GM12878 (cell line): ENCODE results near the gene ZNF445. TPM values are rescaled to one million over a fixed set of nuclear protein-coding genes. Genes with fewer than 3 reads are reported as not detected.
A peak's percentile ranks its signal among the peaks of the same experiment; 100 is the strongest.

Source experiments
- ATAC-seq: fragments of 200-7000 bp; cut with Tn5 transposase; 3 replicates; pipeline ENCODE4 v1.9.1; 2020; ENCODE audit warnings: mild to moderate bottlenecking, moderate library complexity
- BruUV-seq: library from RNA; stranded (reverse); fragments of 400-500 nt; replicated peaks from 2 replicates; lab custom pipeline; 2021; lab: Mats Ljungman, UMichigan
- CTCF ChIA-PET: fragments of 300-600 bp; sonication (Branson Sonifier 250); formaldehyde crosslinking; extraction: SDS; loops from one replicate; lab custom pipeline; 2021; ENCODE audit warnings: inconsistent platforms; lab: Yijun Ruan, JAX
- POLR2A ChIA-PET: fragments of 350-600 bp; formaldehyde crosslinking; extraction: SDS; loops from one replicate; lab custom pipeline; 2021; ENCODE audit warnings: inconsistent platforms; lab: Charles Lee
- RAD21 ChIA-PET: fragments of 300-600 bp; sonication (Branson Sonifier 250); formaldehyde crosslinking; loops from one replicate; lab custom pipeline; 2023; ENCODE audit warnings: antibody characterized with exemption; ENCODE audit not compliant: unreplicated experiment; lab: Charles Lee
- SMC1A ChIA-PET: fragments of 300-600 bp; sonication (Branson Sonifier 250); formaldehyde crosslinking; loops from one replicate; lab custom pipeline; 2023; ENCODE audit not compliant: unreplicated experiment, uncharacterized antibody; lab: Charles Lee
- DNase-seq: peaks from one replicate; pipeline ENCODE4 v3.0.0-alpha.2; 2011; ENCODE audit warnings: low read depth, low spot score
- FAIRE-seq: peaks from 3 replicates; lab custom pipeline; 2011; peaks lifted over from hg19 to GRCh38; lab: Jason Lieb, UNC
- H2AFZ ChIP-seq: 2 replicates; pipeline ENCODE4 v1.6.0; 2011; ENCODE audit warnings: low read depth, low read length, control low read depth; ENCODE audit not compliant: control insufficient read depth
- H3K27ac ChIP-seq: 2 replicates; pipeline ENCODE4 v1.5.1; 2011; ENCODE audit warnings: control low read depth; ENCODE audit not compliant: control insufficient read depth, insufficient read depth
- H3K27me3 ChIP-seq, 2 experiments: replicated peaks in 1 of 2; 2 replicates each; pipeline versions ENCODE4 v1.6.0 to v1.6.1; 2011; ENCODE audit warnings: low read length in 1 of 2; ENCODE audit not compliant: control insufficient read depth in 2 of 2, insufficient read depth in 2 of 2
- H3K36me3 ChIP-seq, 2 experiments: 2 replicates each; pipeline ENCODE4 v1.5.1; 2011; ENCODE audit warnings: low read length in 1 of 2; ENCODE audit not compliant: control insufficient read depth in 2 of 2, insufficient read depth in 2 of 2
- H3K4me1 ChIP-seq: 2 replicates; pipeline ENCODE4 v1.6.1; 2011; ENCODE audit warnings: mild to moderate bottlenecking, low read length, moderate library complexity, mixed read lengths; ENCODE audit not compliant: control insufficient read depth, insufficient read depth
- H3K4me2 ChIP-seq: 2 replicates; pipeline ENCODE4 v1.6.0; 2011; ENCODE audit warnings: control low read depth; ENCODE audit not compliant: control insufficient read depth, insufficient read depth
- H3K4me3 ChIP-seq: fragments of 200-600 bp; sonication (generic); 2 replicates; pipeline ENCODE4 v1.5.1; 2016
- H3K79me2 ChIP-seq: 2 replicates; pipeline ENCODE4 v1.6.0; 2011; ENCODE audit warnings: low read length; ENCODE audit not compliant: control insufficient read depth, insufficient read depth
- H3K9ac ChIP-seq: 2 replicates; pipeline ENCODE4 v1.8.0; 2011; ENCODE audit warnings: low read length, control low read depth, mixed read lengths; ENCODE audit not compliant: control insufficient read depth, insufficient read depth
- H3K9me3 ChIP-seq: replicated peaks from 3 replicates; pipeline ENCODE4 v1.5.1; 2011; ENCODE audit warnings: mild to moderate bottlenecking, low read length; ENCODE audit not compliant: control insufficient read depth, insufficient read depth
- H4K20me1 ChIP-seq: 2 replicates; pipeline ENCODE4 v1.6.0; 2011; ENCODE audit not compliant: control insufficient read depth, insufficient read depth
- BCL3 ChIP-seq: IDR thresholded peaks from 2 replicates; pipeline ENCODE4 v1.6.1; 2011; ENCODE audit warnings: borderline replicate concordance, low read depth, mild to moderate bottlenecking, moderate library complexity, low read length; ENCODE audit not compliant: insufficient read depth, poor library complexity, severe bottlenecking
- BHLHE40 ChIP-seq, 2 experiments: fragments of 450-650 bp in 1 of 2; IDR thresholded peaks; 2 replicates each; pipeline ENCODE4 v1.6.1; 2011 to 2017; ENCODE audit warnings: low read depth in 2 of 2, borderline replicate concordance in 1 of 2, improper control_type of control experiment in 1 of 2, low read length in 1 of 2, mild to moderate bottlenecking in 1 of 2
- CBX3 ChIP-seq: fragments of 200-600 bp; sonication (generic); IDR thresholded peaks from 2 replicates; pipeline ENCODE4 v1.6.1; 2016; ENCODE audit warnings: low read depth, borderline replicate concordance
- CHD2 ChIP-seq: IDR thresholded peaks from 2 replicates; pipeline ENCODE4 v1.6.1; 2011; ENCODE audit warnings: low read depth, low read length, improper control_type of control experiment, borderline replicate concordance
- FOS ChIP-seq: IDR thresholded peaks from 3 replicates; pipeline ENCODE4 v1.6.1; 2011; ENCODE audit warnings: borderline replicate concordance; ENCODE audit not compliant: insufficient read length; ENCODE audit errors: extremely low read depth
- HDAC6 ChIP-seq: fragments of 200-600 bp; sonication (generic); IDR thresholded peaks from one replicate; pipeline ENCODE4 v1.8.0; 2017; ENCODE audit warnings: antibody characterized with exemption; ENCODE audit not compliant: unreplicated experiment
- IKZF2 ChIP-seq, 2 experiments: fragments of 450-650 bp; IDR thresholded peaks; 2 replicates each; pipeline ENCODE4 v1.6.1; 2017; ENCODE audit warnings: mild to moderate bottlenecking in 2 of 2, moderate library complexity in 2 of 2
- JUNB ChIP-seq: IDR thresholded peaks from 2 replicates; pipeline ENCODE4 v1.6.1; 2016; ENCODE audit warnings: antibody characterized with exemption, mild to moderate bottlenecking
- MAX ChIP-seq: IDR thresholded peaks from 2 replicates; pipeline ENCODE4 v1.6.1; 2012; ENCODE audit warnings: low read depth, low read length, improper control_type of control experiment
- MEF2B ChIP-seq: fragments of 450-650 bp; IDR thresholded peaks from 2 replicates; pipeline ENCODE4 v1.6.1; 2018; ENCODE audit warnings: mild to moderate bottlenecking, moderate library complexity; ENCODE audit not compliant: partially characterized antibody, poor library complexity, severe bottlenecking
- NFIC ChIP-seq: IDR thresholded peaks from 2 replicates; pipeline ENCODE4 v1.6.1; 2012; ENCODE audit warnings: low read depth, mild to moderate bottlenecking, inconsistent platforms, low read length, moderate library complexity
- RELA ChIP-seq: fragments of 450-650 bp; IDR thresholded peaks from 2 replicates; pipeline ENCODE4 v1.8.0; 2014; ENCODE audit warnings: borderline replicate concordance; ENCODE audit not compliant: partially characterized antibody
- SRF ChIP-seq, 2 experiments: IDR thresholded peaks; 2 replicates each; pipeline ENCODE4 v1.6.1; 2011; ENCODE audit warnings: low read depth in 2 of 2, low read length in 2 of 2, mild to moderate bottlenecking in 1 of 2, moderate library complexity in 1 of 2
- USF1 ChIP-seq: IDR thresholded peaks from 2 replicates; pipeline ENCODE4 v1.6.1; 2011; ENCODE audit warnings: borderline replicate concordance, low read depth, mild to moderate bottlenecking, moderate library complexity, mixed read lengths, low read length; ENCODE audit not compliant: insufficient read depth; ENCODE audit errors: extremely low read length
- ZBTB40 ChIP-seq: fragments of 450-650 bp; IDR thresholded peaks from 2 replicates; pipeline ENCODE4 v1.6.1; 2016; ENCODE audit warnings: mild to moderate bottlenecking, moderate library complexity, borderline replicate concordance
- ZNF24 ChIP-seq: fragments of 450-650 bp; IDR thresholded peaks from 2 replicates; pipeline ENCODE4 v1.6.1; 2017; ENCODE audit warnings: antibody characterized with exemption, mild to moderate bottlenecking
- WGBS: methylation state at CpG from one replicate; pipeline ENCODE4 v1.1.6; 2016; ENCODE audit warnings: low lambda C conversion rate; ENCODE audit not compliant: insufficient replicate concordance, insufficient coverage; ENCODE audit errors: missing lambda C conversion rate; 5-methylcytosine and 5-hydroxymethylcytosine counted together
- in situ Hi-C: fragments of 300-500 bp; cut with MboI; formaldehyde crosslinking; loops from 9 replicates; pipeline ENCODE4 v1.14.3; 2018; ENCODE audit warnings: mixed read lengths
- intact Hi-C: fragments of 100-400 bp; cut with micrococcal nuclease; formaldehyde crosslinking; loops from one replicate; pipeline ENCODE4 v1.14.2; 2022; ENCODE audit not compliant: unreplicated experiment
- polyA plus RNA-seq, 11 experiments: library from polyadenylated mRNA; depleted of rRNA in 4 of 11; unstranded in 6 of 11; stranded (reverse) in 5 of 11; fragments of >200 nt; fragmentation: Nextera tagmentation in 4 of 11; fragmentation: Illumina TruSeq in 1 of 11; extraction: Ambion mirVana in 4 of 11; extraction: Trizol in 1 of 11; gene quantifications; 1 replicate in 1 of 11; 2 replicates in 10 of 11; pipeline versions ENCODE4 v1.2.1 to v1.2.3, GENCODE V29; 2011 to 2016; ENCODE audit warnings: inconsistent platforms in 2 of 11, missing spikeins in 2 of 11, low read depth in 1 of 11
- total RNA-seq, 4 experiments: library from RNA; depleted of rRNA in 3 of 4; stranded (reverse); fragments of >200 nt in 3 of 4; fragmentation: Illumina TruSeq in 1 of 4; extraction: Trizol in 1 of 4; gene quantifications; 2 replicates each; pipeline versions ENCODE4 v1.2.1 to v1.2.3, GENCODE V29; 2013 to 2021

Gene ZNF445
- total and polyA plus RNA-seq, 10 of the 15 experiments (the other 5 are each of a cell fraction or from before 2014, with no cell fraction given) = 0.80 to 14.4 (median 5.6) TPM

- no peak overlapping the region for H2AFZ ChIP-seq
- BruUV-seq = TSS peak; percentile 5
- H3K9me3 ChIP-seq = no peaks in the 10 kb centered on the region; the same call in 2 of the 3 replicates
- POLR2A ChIA-PET = interaction anchor here (0.8 kb wide), 1 partner anchor 33 kb away, joined by 3 read pairs; no protein-coding TSS in a partner anchor
- FAIRE-seq (no peak), ATAC-seq (no peak), DNase-seq (no peak)
- H3K79me2 ChIP-seq = no peaks in the 10 kb centered on the region
- H4K20me1 ChIP-seq = no peaks in the 10 kb centered on the region
- no peak overlapping the region for H3K4me2 ChIP-seq
- CTCF ChIA-PET = interaction anchor here (0.6 kb wide), 1 partner anchor 80 kb away, joined by 3 read pairs; no protein-coding TSS in a partner anchor
- H3K4me3 ChIP-seq = no peak overlapping the region
- peaks cover 14% of the 10 kb centered on the region for H3K4me1 ChIP-seq
- no peak overlapping the region for H3K27ac ChIP-seq
- intact Hi-C loops = no loop called here
- SMC1A ChIA-PET = interaction anchor here (0.6 kb wide), 1 partner anchor 49 kb away, joined by 3 read pairs; no protein-coding TSS in a partner anchor
- peaks cover 16 to 27% of the 10 kb centered on the region in 2 experiments for H3K36me3 ChIP-seq
- 96% methylated on average over 7 of the region's 7 CpGs for WGBS
- RAD21 ChIA-PET = no interaction called here
- H3K27me3 ChIP-seq = no peaks in the 10 kb centered on the region
- H3K9ac ChIP-seq = no peak overlapping the region
- in situ Hi-C loops = no loop called here
- no peak for TF ChIP-seq HDAC6
- TF ChIP-seq SRF (IDR thresholded peaks at IDR 0.05; ENCODE audit: low read depth in 2 of 2, low read length in 2 of 2) = no peak
- no peak for TF ChIP-seq CBX3
- no peak for TF ChIP-seq USF1
- no peak for TF ChIP-seq MEF2B
- TF ChIP-seq IKZF2 (IDR thresholded peaks at IDR 0.05) = no peak
- TF ChIP-seq ZNF24 = no peak
- TF ChIP-seq ZBTB40 = no peak
- no peak for TF ChIP-seq BHLHE40 (IDR thresholded peaks at IDR 0.05; ENCODE audit: borderline replicate concordance in 1 of 2, low read depth in 2 of 2, low read length in 1 of 2)
- TF ChIP-seq MAX = no peak
- TF ChIP-seq BCL3 = no peak
- TF ChIP-seq RELA = no peak
- TF ChIP-seq JUNB = no peak
- TF ChIP-seq FOS = no peak
- TF ChIP-seq CHD2 = no peak
- TF ChIP-seq NFIC = no peak
Measured at GRCh38 chr3:44444896-44445691, 32.4 kb downstream of the ZNF445 start.
